ENCODE measurements around the gene NRG4. TPM values are rescaled to one million over a fixed set of nuclear protein-coding genes. Genes with fewer than 3 reads are reported as not detected.

NRG4 gene
- total and polyA plus RNA-seq, 2 experiments from 2014 or later, result 0.21 to 0.47 TPM

- no peak for TF ChIP-seq ZNF462 (CRISPR knock-in tag; IDR thresholded peaks at IDR 0.05)
Observed at GRCh38 chr15:76034111-76034510, 21.9 kb upstream of the NRG4 start (continued).

- ATAC-seq, result no peak
- H3K36me3 ChIP-seq (ENCODE audit: insufficient read depth), result no peaks in the 10 kb centered on the region
- no peaks in the 10 kb centered on the region for H3K79me2 ChIP-seq (replicated peaks; ENCODE audit: insufficient read depth)
- H3K36me3 Mint-ChIP-seq (ENCODE audit: low read depth), result no peaks in the 10 kb centered on the region
- H3K4me3 ChIP-seq, result no peak overlapping the region
- TF ChIP-seq REST (IDR thresholded peaks at IDR 0.05; ENCODE audit: unreplicated experiment), result no peak
- no peak overlapping the region for H3K4me3 Mint-ChIP-seq
- no peak for DNase-seq (ENCODE audit: low spot score)
- H3K4me2 ChIP-seq, result no peak overlapping the region
- no peak overlapping the region for H3K27ac ChIP-seq (ENCODE audit: low read depth)
- H3K27me3 Mint-ChIP-seq (ENCODE audit: insufficient read depth, low read depth, poor library complexity), result no peaks in the 10 kb centered on the region
- H3K9me3 Mint-ChIP-seq, result no peaks in the 10 kb centered on the region
- no peaks in the 10 kb centered on the region for H3F3A ChIP-seq (replicated peaks; ENCODE audit: low read depth)
- no peak overlapping the region for H3K27ac Mint-ChIP-seq
- H3K9me2 ChIP-seq (ENCODE audit: insufficient read depth), result no peaks in the 10 kb centered on the region
- no peak overlapping the region for H2AFZ ChIP-seq
- H3K27me3 ChIP-seq (ENCODE audit: insufficient read depth), result no peaks in the 10 kb centered on the region
- no peaks in the 10 kb centered on the region for H4K20me1 ChIP-seq (replicated peaks; ENCODE audit: insufficient read depth)
- peaks cover 15% of the 10 kb centered on the region; the same call in 2 of the 3 replicates for H3K4me1 Mint-ChIP-seq
- peaks cover 4% of the 10 kb centered on the region; the same call in 1 of the 2 replicates for H3K4me1 ChIP-seq (ENCODE audit: insufficient read depth)
Observed at GRCh38 chr15:76033438-76033837, 21.2 kb upstream of the NRG4 start.

All from GM23338 (cell line).